GM19351 (cell line): ENCODE measurements around the gene PAQR9.
A peak's percentile ranks its signal among the peaks of the same experiment; 100 is the strongest.
"Not testable (repeated sequence)": the region's sequence is repeated elsewhere in the genome, so short reads cannot be mapped to it uniquely, and the experiment has no call there.

ENCODE experiments used
- ATAC-seq: cut with Tn5 transposase; IDR thresholded peaks from one replicate; pipeline ENCODE4 v1.9.1; 2021; ENCODE audit warnings: mild to moderate bottlenecking, moderate library complexity; ENCODE audit not compliant: unreplicated experiment

Gene PAQR9, protein sequence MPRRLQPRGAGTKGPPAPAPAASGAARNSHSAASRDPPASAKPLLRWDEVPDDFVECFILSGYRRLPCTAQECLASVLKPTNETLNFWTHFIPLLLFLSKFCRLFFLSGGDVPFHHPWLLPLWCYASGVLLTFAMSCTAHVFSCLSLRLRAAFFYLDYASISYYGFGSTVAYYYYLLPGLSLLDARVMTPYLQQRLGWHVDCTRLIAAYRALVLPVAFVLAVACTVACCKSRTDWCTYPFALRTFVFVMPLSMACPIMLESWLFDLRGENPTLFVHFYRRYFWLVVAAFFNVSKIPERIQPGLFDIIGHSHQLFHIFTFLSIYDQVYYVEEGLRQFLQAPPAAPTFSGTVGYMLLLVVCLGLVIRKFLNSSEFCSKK

DNA sequence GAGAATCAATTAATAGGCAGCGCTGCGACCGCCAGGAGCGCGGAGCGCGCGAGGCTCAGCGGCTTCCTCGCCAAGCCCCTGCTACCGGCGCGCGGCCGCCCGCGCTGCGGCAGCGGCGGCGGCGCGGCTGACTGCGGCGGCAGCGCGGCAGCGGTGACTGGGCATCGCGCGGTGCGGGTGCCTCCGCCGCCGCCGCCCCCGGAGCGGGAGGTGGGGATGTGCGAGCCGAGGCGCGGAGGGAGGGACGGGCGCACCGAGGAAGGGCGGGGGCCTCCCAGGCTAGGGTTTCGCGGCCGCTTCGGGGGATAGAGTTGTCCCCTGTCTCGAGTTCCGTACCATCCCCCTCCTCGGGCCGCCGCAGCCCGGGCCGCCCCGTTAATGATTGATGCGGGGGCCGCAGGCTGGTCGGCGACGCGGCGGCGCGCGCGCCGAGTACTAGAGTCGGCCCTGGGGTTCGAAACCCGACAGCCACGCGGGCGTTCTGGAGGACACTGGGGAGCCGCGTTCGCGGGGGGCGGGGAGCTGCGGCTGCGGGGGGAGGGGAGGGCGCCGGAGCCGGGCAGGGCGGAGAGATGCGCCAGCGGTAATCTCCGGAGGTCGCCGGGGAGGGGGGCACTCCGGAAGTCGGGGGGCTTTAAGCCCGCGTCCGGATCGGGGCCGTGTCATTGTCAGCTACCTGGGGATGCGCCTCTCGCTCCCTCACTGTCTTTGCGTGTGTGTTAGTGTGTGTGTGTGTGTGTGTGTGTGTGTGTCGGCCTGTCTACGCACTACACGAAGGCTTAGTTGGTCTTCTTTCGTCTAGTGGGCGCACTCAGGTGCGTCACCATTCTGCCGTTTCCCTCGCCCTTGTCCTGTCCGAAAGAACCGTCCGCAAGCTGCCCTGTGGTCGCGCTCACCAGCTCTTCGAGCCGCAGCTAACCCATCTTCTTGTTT lies at the start of gene PAQR9:
PAQR9 (minus strand) TSS at position 159 of the 933 bp plus-strand sequence. CDS start 338 bp downstream, outside the sequence.
- no peak for ATAC-seq

DNA sequence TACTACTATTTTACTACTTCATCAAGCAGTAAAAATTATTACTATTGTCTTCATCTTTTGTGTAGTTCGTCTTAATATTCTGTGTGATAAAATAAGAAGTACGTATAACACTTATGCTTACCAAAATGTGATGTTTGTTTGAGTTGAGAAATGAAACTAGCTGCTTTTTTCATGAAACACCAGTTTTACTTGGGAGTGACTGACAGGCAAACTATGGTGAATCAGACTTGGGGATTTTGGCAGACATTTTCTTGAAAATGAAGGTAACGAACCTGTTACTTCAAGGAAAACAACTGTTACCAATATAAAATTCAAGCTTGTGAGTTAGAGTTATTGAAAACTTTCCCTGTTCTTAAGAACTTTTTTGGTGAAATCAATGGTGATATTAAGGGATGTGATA lies 48.2 kb upstream of the PAQR9 start:
- ATAC-seq = no peak

- ATAC-seq = no peak
These were observed 46.5 kb upstream of the PAQR9 start for GRCh38 chr3:143010024-143010423.

GRCh38 chr3:143004823-143005222 lies 41.3 kb upstream of the PAQR9 start:
- ATAC-seq = no peak

- ATAC-seq = no peak
These were observed 39.3 kb upstream of the PAQR9 start for GRCh38 chr3:143002727-143003126.

- peak; percentile 36 for ATAC-seq
These were observed 38.7 kb upstream of the PAQR9 start for GRCh38 chr3:143002083-143002712.

- ATAC-seq = peak; percentile 74
These were observed 38.1 kb upstream of the PAQR9 start, which contains the start of gene U2SURP for GRCh38 chr3:143001369-143002082. Gene U2SURP, plus strand, starts transcription at chr3:143001570. Its CDS starts 59 bp downstream, at chr3:143001629.

DNA sequence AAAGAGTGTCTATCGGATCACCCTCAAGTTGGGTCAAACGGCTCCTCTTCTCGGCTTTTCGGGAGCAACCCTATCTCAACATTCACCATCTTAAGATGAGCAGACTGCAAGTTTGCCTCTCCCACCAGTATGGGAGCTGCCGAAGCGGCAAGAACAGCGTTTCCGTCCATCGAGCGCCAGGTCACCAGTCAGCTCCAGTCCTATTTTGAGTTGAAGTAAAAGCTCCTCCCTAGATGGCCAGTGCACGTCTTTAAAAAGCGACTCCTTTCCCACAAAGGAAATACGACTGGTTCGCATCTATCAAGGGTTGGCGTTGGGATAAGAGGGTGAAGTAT lies 37.5 kb upstream of the PAQR9 start:
- peak; percentile 78 for ATAC-seq

GRCh38 chr3:143000528-143000927 lies 37.1 kb upstream of the PAQR9 start:
- ATAC-seq = no peak

- no peak for ATAC-seq
These were observed 36.4 kb upstream of the PAQR9 start for GRCh38 chr3:142999881-143000280.

- ATAC-seq = no peak
These were observed 35.0 kb upstream of the PAQR9 start for GRCh38 chr3:142998439-142998838.

DNA sequence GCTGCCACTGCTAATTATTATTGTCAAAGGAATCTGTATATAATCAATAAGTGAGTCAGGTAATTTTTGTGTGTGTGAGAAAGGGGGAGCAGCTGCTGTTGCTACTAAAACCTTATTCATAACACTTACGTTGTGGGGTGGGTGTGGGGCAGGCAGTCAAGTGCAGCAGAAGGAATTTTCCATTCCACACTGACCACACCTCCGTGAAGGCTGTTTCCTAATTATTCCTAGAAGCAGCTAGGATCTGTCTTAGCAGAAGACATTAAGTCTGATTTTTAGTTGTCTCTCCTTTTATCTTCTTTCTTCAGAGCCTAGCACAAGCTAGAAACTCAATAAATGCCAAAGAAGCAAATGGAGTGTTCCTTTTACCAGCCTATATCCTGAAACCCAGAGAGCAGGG lies 33.9 kb upstream of the PAQR9 start:
- ATAC-seq = no peak

- peak; percentile 85 for ATAC-seq
These were observed 30.5 kb upstream of the PAQR9 start for GRCh38 chr3:142993958-142994442.

DNA sequence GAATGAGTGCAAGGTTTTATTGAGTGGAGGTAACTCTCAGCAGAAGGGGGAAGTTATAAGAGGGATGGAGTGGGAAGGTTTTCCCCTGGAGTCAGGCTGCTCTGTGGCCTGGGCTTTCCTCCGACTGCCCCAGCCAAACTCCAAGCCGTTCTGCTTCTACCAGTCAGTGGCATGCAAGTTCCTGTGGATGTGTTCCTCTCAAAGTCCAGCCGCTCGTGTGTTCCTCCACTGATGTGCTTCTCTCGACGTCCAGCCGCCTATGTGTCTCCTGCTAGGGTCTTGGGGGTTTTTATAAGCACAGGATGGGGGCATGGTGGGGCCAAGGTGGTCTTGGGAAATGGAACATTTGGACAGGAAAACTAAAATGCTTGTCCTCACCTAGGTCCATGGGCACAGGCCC lies 28.8 kb upstream of the PAQR9 start:
- ATAC-seq = no peak

DNA sequence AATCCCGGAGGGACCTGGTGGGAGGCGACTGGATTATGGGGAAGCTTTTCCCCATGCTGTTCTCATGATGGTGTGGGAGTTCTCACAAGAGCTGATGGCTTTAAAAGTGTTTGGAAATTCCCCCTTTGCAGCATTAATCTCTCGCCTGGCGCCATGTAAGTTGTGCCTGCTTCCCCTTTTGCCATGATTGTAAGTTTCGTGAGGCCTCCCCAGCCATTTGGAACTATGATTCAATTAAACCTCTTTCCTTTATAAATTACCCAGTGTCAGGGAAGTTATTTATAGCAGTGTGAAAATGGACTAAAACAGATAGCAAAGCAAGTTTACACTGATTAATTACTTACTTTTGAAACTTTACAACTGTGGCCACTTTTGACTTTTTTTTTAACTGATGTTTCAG lies 27.2 kb upstream of the PAQR9 start:
- ATAC-seq = no peak

DNA sequence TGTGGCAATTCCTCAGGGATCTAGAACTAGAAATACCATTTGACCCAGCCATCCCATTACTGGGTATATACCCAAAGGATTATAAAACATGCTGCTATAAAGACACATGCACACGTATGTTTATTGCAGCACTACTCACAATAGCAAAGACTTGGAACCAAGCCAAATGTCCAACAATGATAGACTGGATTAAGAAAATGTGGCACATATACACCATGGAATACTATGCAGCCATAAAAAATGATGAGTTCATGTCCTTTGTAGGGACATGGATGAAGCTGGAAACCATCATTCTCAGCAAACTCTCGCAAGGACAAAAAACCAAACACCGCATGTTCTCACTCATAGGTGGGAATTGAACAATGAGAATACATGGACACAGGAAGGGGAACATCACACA lies 25.4 kb upstream of the PAQR9 start:
- not testable (repeated sequence) for ATAC-seq

DNA sequence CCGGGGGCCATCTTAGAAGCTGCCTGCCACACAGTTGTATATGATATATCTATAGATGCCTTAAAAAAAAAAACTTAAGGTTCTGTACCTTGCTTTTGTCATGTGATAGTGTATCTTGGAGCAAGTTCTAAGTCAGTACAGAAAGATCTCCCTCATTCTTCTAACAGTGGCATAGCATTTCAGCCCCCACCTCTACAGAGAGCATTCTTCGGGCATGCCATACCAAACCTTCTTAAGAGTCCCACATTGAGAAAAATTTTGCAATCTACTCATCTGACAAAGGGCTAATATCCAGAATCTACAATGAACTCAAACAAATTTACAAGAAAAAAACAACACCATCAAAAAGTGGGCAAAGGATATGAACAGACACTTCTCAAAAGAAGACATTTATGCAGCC lies 24.7 kb upstream of the PAQR9 start:
- ATAC-seq = not testable (repeated sequence)

DNA sequence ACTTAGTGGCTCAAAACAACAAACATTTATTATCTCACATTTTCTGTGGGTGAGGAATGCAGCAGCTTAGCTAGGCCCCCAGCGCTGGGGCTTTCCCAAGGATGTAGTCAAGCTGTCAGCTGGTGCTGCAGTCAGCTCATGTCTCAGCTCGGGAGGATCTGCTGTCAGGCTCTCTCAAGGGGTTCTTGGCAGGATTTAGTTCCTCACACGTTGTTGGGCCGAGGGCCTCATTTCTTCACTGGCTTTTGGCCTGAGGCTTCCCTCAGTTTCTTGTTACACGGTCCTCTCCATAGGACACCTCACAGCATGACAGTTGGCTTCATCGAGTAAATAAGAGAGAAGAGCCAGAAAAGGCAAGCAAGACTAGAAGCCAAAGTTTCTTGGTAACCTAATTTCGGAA lies 24.2 kb upstream of the PAQR9 start:
- peak; percentile 57 for ATAC-seq

DNA sequence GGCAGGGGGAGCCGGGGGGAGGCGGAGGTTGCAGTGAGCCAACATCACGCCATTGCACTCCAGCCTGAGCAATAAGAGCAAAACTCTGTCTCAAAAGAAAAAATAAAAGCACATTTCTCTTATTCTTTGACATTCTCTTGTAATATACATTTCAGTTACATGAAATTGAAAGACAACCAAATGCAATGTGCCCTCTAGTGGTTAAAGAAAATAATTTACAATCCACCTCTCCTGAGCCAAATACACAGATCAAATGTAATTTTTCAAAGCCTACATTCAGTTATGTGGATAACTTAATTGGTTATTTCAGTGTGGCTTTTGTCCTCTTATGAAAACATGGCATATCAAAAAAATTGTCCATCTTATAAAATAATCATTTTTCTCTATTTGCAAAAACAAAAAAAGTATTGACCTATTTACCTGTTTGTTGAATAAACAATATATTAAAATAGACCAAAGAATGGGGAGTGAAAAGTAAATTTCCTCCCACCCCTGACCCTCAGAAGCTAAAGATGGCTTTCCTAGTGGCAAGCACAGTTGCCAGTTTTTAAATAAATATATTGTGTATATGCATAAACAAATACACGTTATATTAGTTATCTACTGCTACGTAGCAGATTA lies 23.7 kb upstream of the PAQR9 start:
- ATAC-seq = no peak

DNA sequence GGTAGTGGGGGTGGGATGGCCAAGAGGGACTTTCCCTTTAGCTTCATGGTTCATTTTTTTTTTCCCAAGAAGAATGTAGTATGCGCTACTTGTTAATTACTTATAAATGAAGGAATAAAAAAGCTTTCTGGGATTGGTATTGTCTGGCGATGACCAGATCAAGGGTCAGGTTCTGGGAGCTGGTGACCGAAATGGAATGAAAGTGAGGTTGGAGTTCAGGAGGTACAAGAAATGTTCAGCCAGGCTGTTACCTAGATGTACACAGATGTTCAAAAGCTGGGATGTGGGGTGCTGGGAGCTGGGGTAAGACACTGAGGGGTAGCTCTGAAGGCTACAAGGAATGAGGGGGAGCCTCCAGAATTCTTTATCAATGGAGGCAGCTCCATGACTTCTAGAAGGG lies 20.8 kb upstream of the PAQR9 start:
- ATAC-seq = no peak
